A549 (cell line): ENCODE results near the gene ARMH1. TPM values are rescaled to one million over a fixed set of nuclear protein-coding genes. Genes with fewer than 3 reads are reported as not detected.

Experiments used
- ATAC-seq, 2 experiments: fragments of 200-7000 bp in 1 of 2; fragments of >200 bp in 1 of 2; cut with Nextera tagmentation in 1 of 2; cut with Tn5 transposase in 1 of 2; 3 replicates each; pipeline versions ENCODE4 v1.8.0 to v1.9.1; 2018 to 2020; ENCODE audit warnings: mild to moderate bottlenecking in 1 of 2, moderate library complexity in 1 of 2
- CTCF ChIA-PET: fragments of 300-600 bp; sonication (Branson Sonifier 250); formaldehyde crosslinking; extraction: SDS; loops from one replicate; lab custom pipeline; 2021; ENCODE audit warnings: antibody characterized with exemption, inconsistent platforms; lab: Yijun Ruan, JAX
- POLR2A ChIA-PET: fragments of 350-600 bp; formaldehyde crosslinking; extraction: SDS; loops from one replicate; lab custom pipeline; 2021; ENCODE audit warnings: antibody characterized with exemption, inconsistent platforms; lab: Yijun Ruan, JAX
- DNase-seq, 2 experiments: peaks; one replicate each; pipeline versions ENCODE4 v3.0.0 to v3.0.0-alpha.2; 2011 to 2016; ENCODE audit warnings: low read depth in 1 of 2, low spot score in 1 of 2
- FAIRE-seq: peaks from 2 replicates; lab custom pipeline; 2011; peaks lifted over from hg19 to GRCh38; lab: Jason Lieb, UNC
- H3K27ac ChIP-seq, 2 experiments: fragments of >200 bp; sonication (Bioruptor Twin); formaldehyde crosslinking; 3 replicates each; pipeline ENCODE4 v1.5.1; 2016 to 2017
- H3K4me1 ChIP-seq: fragments of >200 bp; sonication (Bioruptor Twin); formaldehyde crosslinking; 3 replicates; pipeline ENCODE4 v1.6.1; 2016
- H3K4me2 ChIP-seq: fragments of >200 bp; sonication (Bioruptor Twin); formaldehyde crosslinking; 3 replicates; pipeline ENCODE4 v1.6.1; 2016
- H3K4me3 ChIP-seq: fragments of >200 bp; sonication (Bioruptor Twin); formaldehyde crosslinking; 3 replicates; pipeline ENCODE4 v1.5.1; 2016
- H3K9me3 ChIP-seq: fragments of >200 bp; sonication (Bioruptor Twin); formaldehyde crosslinking; 3 replicates; pipeline ENCODE4 v1.6.1; 2016
- CEBPB ChIP-seq, 2 experiments: fragments of >200 bp in 1 of 2; sonication (Bioruptor Twin) in 1 of 2; formaldehyde crosslinking in 1 of 2; IDR thresholded peaks; 2 replicates each; pipeline ENCODE4 v1.6.1; 2012 to 2016
- CHD4 ChIP-seq: fragments of 200-600 bp; sonication (generic); IDR thresholded peaks from 2 replicates; pipeline ENCODE4 v1.6.1; 2016; ENCODE audit warnings: antibody characterized with exemption, mild to moderate bottlenecking, borderline replicate concordance
- EHF ChIP-seq: fragments of 250-450 bp; sonication (Bioruptor Pico); IDR thresholded peaks from 2 replicates; pipeline ENCODE4 v1.5.0; 2020; ENCODE audit warnings: mild to moderate bottlenecking
- EP300 ChIP-seq, 2 experiments: fragments of >200 bp; sonication (Bioruptor Twin); formaldehyde crosslinking; IDR thresholded peaks; 2 replicates in 1 of 2; 3 replicates in 1 of 2; pipeline ENCODE4 v1.6.1; 2016 to 2017
- GATA3 ChIP-seq: IDR thresholded peaks from 2 replicates; pipeline ENCODE4 v1.6.1; 2012; ENCODE audit warnings: borderline replicate concordance
- HEYL ChIP-seq: fragments of 250-450 bp; sonication (Bioruptor Pico); IDR thresholded peaks from 2 replicates; pipeline ENCODE4 v1.8.0; 2021; ENCODE audit warnings: mild to moderate bottlenecking, moderate library complexity
- HOXA7 ChIP-seq: fragments of 250-450 bp; sonication (Bioruptor Pico); IDR thresholded peaks from 2 replicates; pipeline ENCODE4 v1.5.0; 2020; ENCODE audit warnings: mild to moderate bottlenecking, moderate library complexity
- HOXB13 ChIP-seq: fragments of 250-450 bp; sonication (Bioruptor Pico); IDR thresholded peaks from 2 replicates; pipeline ENCODE4 v1.5.0; 2020; ENCODE audit warnings: low read depth, mild to moderate bottlenecking, moderate library complexity
- JUN ChIP-seq, 2 experiments: fragments of >200 bp; sonication (Bioruptor Twin); formaldehyde crosslinking; IDR thresholded peaks; 2 replicates in 1 of 2; 3 replicates in 1 of 2; pipeline ENCODE4 v1.6.1; 2016 to 2017
- KDM5A ChIP-seq: fragments of 200-600 bp; sonication (generic); IDR thresholded peaks from 2 replicates; pipeline ENCODE4 v1.6.1; 2016; ENCODE audit warnings: antibody characterized with exemption, mild to moderate bottlenecking
- MAFK ChIP-seq: fragments of 450-650 bp; IDR thresholded peaks from 2 replicates; pipeline ENCODE4 v1.6.1; 2014; ENCODE audit not compliant: partially characterized antibody
- MAZ ChIP-seq: fragments of 150-350 bp; IDR thresholded peaks from 2 replicates; pipeline ENCODE4 v1.6.1; 2014; ENCODE audit warnings: antibody characterized with exemption, low read depth, low read length, borderline replicate concordance
- PHF8 ChIP-seq: fragments of 200-600 bp; sonication (generic); IDR thresholded peaks from 2 replicates; pipeline ENCODE4 v1.6.1; 2016; ENCODE audit warnings: low read depth, mild to moderate bottlenecking, antibody characterized with exemption, moderate library complexity, borderline replicate concordance
- RAD21 ChIP-seq, 2 experiments: fragments of >200 bp in 1 of 2; sonication (Bioruptor Twin) in 1 of 2; formaldehyde crosslinking in 1 of 2; IDR thresholded peaks in 1 of 2; conservative IDR thresholded peaks in 1 of 2; 2 replicates in 1 of 2; 3 replicates in 1 of 2; pipeline ENCODE4 v1.6.1; 2012 to 2018; ENCODE audit warnings: inconsistent platforms in 1 of 2
- RARB ChIP-seq: fragments of 250-450 bp; sonication (Bioruptor Pico); IDR thresholded peaks from 2 replicates; pipeline ENCODE4 v1.8.0; 2021; ENCODE audit warnings: mild to moderate bottlenecking, moderate library complexity
- RCOR1 ChIP-seq: fragments of 150-350 bp; IDR thresholded peaks from 2 replicates; pipeline ENCODE4 v1.6.1; 2014; ENCODE audit warnings: antibody characterized with exemption, low read length, low read depth
- RFX5 ChIP-seq: fragments of 450-650 bp; IDR thresholded peaks from 2 replicates; pipeline ENCODE4 v1.7.1; 2014; ENCODE audit warnings: antibody characterized with exemption, mild to moderate bottlenecking, moderate library complexity
- SMC3 ChIP-seq: fragments of >200 bp; sonication (Bioruptor Twin); formaldehyde crosslinking; IDR thresholded peaks from 3 replicates; pipeline ENCODE4 v1.6.1; 2018; ENCODE audit warnings: inconsistent platforms
- WGBS: methylation state at CpG from one replicate; pipeline ENCODE4 v1.1.6; 2017; ENCODE audit errors: missing lambda C conversion rate; 5-methylcytosine and 5-hydroxymethylcytosine counted together
- polyA plus RNA-seq, 4 experiments: library from polyadenylated mRNA; depleted of rRNA in 3 of 4; stranded (reverse); fragments of >200 nt; fragmentation: RNase III in 1 of 4; extraction: RNeasy Plus Mini Kit Qiagen cat#74134 plus additional on column Dnase treatment in 1 of 4; gene quantifications; 2 replicates in 3 of 4; 3 replicates in 1 of 4; pipeline ENCODE4 v1.2.3, GENCODE V29; 2011 to 2017
- TF ChIP-seq, protein P1 (sequence below): fragments of >200 bp; sonication (Bioruptor Twin); formaldehyde crosslinking; IDR thresholded peaks from 3 replicates; pipeline ENCODE4 v1.5.1; 2016
- TF ChIP-seq, protein P2 (sequence below): fragments of 150-350 bp; IDR thresholded peaks from 2 replicates; pipeline ENCODE4 v1.6.1; 2014; ENCODE audit warnings: low read depth, mild to moderate bottlenecking, low read length
- TF ChIP-seq, protein P3 (sequence below): fragments of 200-600 bp; sonication (generic); IDR thresholded peaks from 2 replicates; pipeline ENCODE4 v1.6.1; 2016; ENCODE audit warnings: antibody characterized with exemption, mild to moderate bottlenecking, moderate library complexity

The ARMH1 gene
- polyA plus RNA-seq, 2 of the 4 experiments (the other 2 are of a cell fraction): 2.4 to 2.7 TPM

DNA sequence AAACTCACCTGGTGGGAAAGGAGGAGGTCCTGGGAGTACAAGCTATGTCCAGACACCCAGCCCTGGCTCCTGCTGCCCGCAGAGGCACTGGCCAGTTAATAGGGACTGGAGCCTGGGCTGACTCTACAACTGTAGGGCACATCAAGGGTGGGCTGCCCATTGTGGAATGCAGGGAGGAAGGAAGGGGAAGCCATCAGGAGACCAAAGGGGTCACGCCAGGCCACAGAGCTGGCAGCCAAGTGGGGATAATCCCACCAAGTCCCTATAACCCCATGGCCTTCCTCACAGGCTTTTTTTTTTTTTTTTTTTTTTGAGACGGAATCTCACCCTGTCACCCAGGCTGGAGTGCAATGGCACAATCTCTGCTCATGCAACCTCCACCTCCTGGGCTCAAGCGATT is 14.9 kb upstream of the ARMH1 start (continued):
- TF ChIP-seq RARB (CRISPR knock-in tag) (no peak), CEBPB (IDR thresholded peaks at IDR 0.05) (no peak)

DNA sequence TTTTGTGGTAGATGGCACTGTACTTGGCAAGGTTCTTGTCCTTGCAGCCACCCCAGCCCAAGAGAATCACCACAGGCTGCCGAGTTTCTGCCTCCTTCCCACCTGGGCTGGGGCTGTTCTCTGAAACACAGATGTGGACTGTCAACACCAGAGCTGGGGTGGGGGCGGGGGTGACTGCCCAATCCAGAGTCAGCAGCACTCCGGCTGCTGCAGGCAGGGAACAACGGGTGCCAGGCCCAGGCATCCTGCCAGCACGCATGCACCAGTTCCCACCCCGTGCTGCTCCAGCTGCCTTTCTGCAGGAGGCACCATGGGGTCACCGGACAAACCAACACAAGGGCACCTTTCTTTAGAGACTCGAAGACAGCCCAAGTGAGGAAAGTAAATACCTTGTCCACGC is 14.3 kb upstream of the ARMH1 start:
- CTCF ChIA-PET: no interaction called here
- FAIRE-seq: no peak
- POLR2A ChIA-PET: no interaction called here

DNA sequence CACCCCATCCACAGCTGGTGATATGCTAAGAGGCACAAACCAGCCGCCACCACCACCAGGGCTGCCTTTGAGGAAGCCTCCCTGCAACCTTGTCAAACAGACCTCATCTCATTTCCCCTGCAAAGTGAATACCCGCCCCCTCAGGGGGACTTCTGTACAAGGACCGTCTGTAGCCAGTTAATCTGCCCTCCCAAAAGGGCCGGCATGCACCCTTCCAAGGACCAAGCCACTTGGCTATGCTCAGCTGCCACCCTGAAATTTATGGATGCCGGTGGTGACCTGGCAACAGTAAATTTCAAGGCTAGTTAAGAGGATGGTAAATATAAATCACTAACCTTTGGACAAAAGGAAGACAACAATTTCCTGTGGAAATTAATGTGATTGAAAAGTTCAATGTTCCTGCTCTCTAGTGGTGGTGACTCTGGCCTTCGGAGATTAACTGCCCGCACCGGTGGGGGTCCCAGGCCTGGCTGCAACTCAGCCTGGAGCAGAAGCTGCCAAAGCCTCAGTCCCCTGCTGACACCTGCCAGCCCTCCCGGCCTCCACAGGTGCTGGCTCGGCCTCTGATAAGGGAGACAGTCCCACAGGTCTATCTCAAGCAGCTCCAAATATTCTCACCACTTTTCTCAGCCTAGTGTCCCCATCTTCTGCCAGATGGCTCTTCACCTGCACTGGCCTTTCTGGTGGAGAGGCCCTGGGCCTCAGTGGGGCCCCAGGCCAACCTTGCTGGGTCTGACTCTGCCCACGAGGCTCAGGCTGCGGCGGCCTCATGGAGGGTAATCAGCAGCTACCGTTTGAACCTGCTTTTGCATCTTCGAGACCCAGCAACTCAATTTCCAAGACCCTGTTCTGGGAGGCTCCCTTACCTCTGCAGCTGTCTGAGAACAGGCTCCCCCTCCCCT is 12.5 kb upstream of the ARMH1 start:
- no peak for DNase-seq
- CTCF ChIA-PET: interaction anchor here (1.0 to 3.2 kb wide), 3 partner anchors 7 to 45 kb away, joined by 3 to 33 read pairs (median 4); no protein-coding TSS in a partner anchor
- POLR2A ChIA-PET: no interaction called here
- Histone ChIP-seq H3K4me2 (no peak overlapping the region), H3K4me3 (no peak overlapping the region), H3K27ac (no peak overlapping the region), H3K4me1 (no peaks in the 10 kb centered on the region), H3K9me3 (no peaks in the 10 kb centered on the region)
- FAIRE-seq: no peak
- TF ChIP-seq GATA3: no peak
- TF ChIP-seq RAD21 (conservative IDR thresholded peaks at IDR 0.05 in 1 of 2, IDR thresholded peaks at IDR 0.05 in 1 of 2): no peak
- TF ChIP-seq, protein P1, sequence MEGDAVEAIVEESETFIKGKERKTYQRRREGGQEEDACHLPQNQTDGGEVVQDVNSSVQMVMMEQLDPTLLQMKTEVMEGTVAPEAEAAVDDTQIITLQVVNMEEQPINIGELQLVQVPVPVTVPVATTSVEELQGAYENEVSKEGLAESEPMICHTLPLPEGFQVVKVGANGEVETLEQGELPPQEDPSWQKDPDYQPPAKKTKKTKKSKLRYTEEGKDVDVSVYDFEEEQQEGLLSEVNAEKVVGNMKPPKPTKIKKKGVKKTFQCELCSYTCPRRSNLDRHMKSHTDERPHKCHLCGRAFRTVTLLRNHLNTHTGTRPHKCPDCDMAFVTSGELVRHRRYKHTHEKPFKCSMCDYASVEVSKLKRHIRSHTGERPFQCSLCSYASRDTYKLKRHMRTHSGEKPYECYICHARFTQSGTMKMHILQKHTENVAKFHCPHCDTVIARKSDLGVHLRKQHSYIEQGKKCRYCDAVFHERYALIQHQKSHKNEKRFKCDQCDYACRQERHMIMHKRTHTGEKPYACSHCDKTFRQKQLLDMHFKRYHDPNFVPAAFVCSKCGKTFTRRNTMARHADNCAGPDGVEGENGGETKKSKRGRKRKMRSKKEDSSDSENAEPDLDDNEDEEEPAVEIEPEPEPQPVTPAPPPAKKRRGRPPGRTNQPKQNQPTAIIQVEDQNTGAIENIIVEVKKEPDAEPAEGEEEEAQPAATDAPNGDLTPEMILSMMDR: no peak
- TF ChIP-seq EHF (CRISPR knock-in tag): no peak
- TF ChIP-seq CHD4: no peak
- TF ChIP-seq HOXA7 (CRISPR knock-in tag): no peak
- no peak for TF ChIP-seq CEBPB (IDR thresholded peaks at IDR 0.05)
- 78% methylated on average over 10 of the region's 15 CpGs for WGBS
- ATAC-seq: peak in 1 of 2 experiments; percentile 19; a peak in 2 of 6 replicates

More for the DNA sequence above, 14.3 kb upstream of the ARMH1 start:
- no peaks in the 10 kb centered on the region for H3K9me3 ChIP-seq
- TF ChIP-seq RCOR1 (no peak), PHF8 (no peak), HEYL (CRISPR knock-in tag) (no peak)
- TF ChIP-seq, protein P2, sequence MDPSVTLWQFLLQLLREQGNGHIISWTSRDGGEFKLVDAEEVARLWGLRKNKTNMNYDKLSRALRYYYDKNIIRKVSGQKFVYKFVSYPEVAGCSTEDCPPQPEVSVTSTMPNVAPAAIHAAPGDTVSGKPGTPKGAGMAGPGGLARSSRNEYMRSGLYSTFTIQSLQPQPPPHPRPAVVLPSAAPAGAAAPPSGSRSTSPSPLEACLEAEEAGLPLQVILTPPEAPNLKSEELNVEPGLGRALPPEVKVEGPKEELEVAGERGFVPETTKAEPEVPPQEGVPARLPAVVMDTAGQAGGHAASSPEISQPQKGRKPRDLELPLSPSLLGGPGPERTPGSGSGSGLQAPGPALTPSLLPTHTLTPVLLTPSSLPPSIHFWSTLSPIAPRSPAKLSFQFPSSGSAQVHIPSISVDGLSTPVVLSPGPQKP: no peak
- H3K4me2 ChIP-seq: no peak overlapping the region
- no peak overlapping the region for H3K27ac ChIP-seq
- H3K4me3 ChIP-seq: no peak overlapping the region
- DNase-seq: no peak
- ATAC-seq: no peak
- H3K4me1 ChIP-seq: no peaks in the 10 kb centered on the region
- 73% methylated on average over 5 of the region's 9 CpGs for WGBS

DNA sequence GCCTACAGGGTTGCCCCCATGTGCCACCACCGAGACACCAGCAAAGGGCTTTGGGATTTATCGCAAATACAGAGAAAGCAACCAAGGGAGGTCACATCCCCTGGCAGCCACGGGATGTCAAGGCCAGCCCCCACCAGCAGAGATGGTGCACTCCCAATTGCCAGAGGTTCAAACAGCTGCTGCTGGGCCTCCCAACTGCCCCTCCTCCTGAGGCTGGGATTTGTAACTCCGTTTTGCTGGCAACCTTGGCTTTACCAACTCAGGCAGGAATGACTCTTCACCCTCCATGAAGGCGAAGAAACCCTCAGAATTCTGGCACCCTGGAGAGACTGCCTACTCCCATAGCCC is 11.9 kb upstream of the ARMH1 start:
- no peak for FAIRE-seq
- no peak for TF ChIP-seq GATA3
- TF ChIP-seq RFX5: no peak
- TF ChIP-seq, protein P3, sequence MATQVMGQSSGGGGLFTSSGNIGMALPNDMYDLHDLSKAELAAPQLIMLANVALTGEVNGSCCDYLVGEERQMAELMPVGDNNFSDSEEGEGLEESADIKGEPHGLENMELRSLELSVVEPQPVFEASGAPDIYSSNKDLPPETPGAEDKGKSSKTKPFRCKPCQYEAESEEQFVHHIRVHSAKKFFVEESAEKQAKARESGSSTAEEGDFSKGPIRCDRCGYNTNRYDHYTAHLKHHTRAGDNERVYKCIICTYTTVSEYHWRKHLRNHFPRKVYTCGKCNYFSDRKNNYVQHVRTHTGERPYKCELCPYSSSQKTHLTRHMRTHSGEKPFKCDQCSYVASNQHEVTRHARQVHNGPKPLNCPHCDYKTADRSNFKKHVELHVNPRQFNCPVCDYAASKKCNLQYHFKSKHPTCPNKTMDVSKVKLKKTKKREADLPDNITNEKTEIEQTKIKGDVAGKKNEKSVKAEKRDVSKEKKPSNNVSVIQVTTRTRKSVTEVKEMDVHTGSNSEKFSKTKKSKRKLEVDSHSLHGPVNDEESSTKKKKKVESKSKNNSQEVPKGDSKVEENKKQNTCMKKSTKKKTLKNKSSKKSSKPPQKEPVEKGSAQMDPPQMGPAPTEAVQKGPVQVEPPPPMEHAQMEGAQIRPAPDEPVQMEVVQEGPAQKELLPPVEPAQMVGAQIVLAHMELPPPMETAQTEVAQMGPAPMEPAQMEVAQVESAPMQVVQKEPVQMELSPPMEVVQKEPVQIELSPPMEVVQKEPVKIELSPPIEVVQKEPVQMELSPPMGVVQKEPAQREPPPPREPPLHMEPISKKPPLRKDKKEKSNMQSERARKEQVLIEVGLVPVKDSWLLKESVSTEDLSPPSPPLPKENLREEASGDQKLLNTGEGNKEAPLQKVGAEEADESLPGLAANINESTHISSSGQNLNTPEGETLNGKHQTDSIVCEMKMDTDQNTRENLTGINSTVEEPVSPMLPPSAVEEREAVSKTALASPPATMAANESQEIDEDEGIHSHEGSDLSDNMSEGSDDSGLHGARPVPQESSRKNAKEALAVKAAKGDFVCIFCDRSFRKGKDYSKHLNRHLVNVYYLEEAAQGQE: no peak
- TF ChIP-seq MAFK: no peak
- no peak for TF ChIP-seq MAZ
- TF ChIP-seq HOXB13: no peak
- TF ChIP-seq SMC3: no peak
- no peak for TF ChIP-seq EHF (CRISPR knock-in tag)
- TF ChIP-seq EP300 (IDR thresholded peaks at IDR 0.05): no peak
- no peak for TF ChIP-seq KDM5A
- TF ChIP-seq JUN (IDR thresholded peaks at IDR 0.05): no peak
- no peak overlapping the region for H3K4me3 ChIP-seq
- no peak for DNase-seq
- ChIA-PET POLR2A (no interaction called here), CTCF (interaction anchor here (1.0 to 3.2 kb wide), 3 partner anchors 8 to 44 kb away, joined by 3 to 33 read pairs (median 4); no protein-coding TSS in a partner anchor)
- ATAC-seq: no peak
- WGBS: 70% methylated on average over 2 of the region's 5 CpGs
- no peak overlapping the region for H3K4me2 ChIP-seq
- H3K27ac ChIP-seq: no peak overlapping the region
- H3K4me1 ChIP-seq: no peaks in the 10 kb centered on the region
- no peaks in the 10 kb centered on the region for H3K9me3 ChIP-seq
